Measurements from ENCODE around the gene CPXM2. TPM values are rescaled to one million over a fixed set of nuclear protein-coding genes. Genes with fewer than 3 reads are reported as not detected.

Gene CPXM2
- polyA plus RNA-seq, 4 donors: 4.6 to 6.7 (median 5.9) TPM

DNA sequence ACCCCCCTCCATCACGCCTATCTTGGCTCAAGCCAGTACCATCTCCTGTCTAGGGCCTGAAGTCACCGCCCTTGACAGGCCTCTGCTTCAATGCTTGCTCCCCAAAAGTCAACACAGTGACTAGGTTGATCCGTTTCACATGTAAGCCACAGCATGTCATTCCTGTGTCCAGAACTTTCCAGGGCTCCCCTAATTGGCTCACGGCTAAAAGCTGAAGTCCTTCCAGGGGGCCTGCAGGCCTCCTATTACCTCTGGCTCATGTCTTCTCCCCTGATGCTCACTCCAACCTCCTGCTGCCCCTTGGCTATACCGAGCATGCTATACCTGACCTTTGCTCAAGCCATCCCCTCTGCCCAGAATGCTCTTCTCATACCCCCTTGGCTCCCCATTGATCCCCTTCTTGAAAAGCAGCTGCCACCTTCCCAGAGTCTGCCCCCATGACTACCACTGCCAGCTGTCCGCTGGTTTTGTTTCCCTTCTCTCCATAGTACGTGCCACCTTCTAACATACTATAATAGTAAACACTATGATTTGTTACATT lies 39.1 kb downstream of the CPXM2 start:
- no peak for DNase-seq (ENCODE audit: low read depth in 4 of 4, low spot score in 3 of 4)

DNA sequence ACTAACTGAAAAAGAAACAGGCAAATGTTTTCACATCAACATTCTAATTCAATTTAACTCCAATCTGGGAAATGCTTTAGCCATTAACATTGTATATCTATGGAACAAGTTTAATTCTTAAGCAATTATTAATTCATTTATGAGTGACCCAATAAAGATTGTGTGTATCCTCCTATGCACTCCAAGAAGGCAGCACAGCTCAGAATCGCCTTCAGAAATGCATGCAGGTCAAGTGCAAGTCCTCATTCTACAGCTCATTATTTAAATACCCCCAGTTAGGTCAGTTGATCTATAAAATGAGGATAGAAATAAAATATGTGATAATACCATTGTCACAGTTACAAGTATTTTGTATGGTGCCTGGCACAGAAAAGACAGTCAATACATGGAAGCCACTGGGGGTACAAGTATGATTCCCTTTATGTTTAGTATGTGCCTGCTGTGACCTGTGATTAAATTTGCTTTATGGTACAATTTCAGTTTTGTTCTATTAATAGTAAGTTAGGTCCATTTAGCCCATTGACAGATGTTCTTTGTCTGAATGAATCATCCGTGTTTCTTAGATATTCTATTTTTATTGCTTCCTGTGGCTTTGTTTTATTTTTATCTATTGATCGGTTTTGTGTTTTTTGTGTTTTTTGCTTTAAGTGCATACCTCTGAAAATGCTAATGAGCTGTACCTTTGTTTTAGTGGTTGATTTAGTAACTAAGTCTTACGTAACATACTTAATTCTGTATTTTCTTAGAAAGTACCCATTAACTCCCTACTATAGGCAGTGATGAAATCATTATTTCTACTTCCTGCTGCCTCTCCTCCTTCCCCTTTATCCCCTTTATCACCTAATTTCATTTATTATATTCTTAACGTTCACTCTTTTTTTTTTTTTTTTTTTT lies 42.8 kb downstream of the CPXM2 start:
- no peak for DNase-seq (ENCODE audit: low read depth in 4 of 4, low spot score in 3 of 4)

DNA sequence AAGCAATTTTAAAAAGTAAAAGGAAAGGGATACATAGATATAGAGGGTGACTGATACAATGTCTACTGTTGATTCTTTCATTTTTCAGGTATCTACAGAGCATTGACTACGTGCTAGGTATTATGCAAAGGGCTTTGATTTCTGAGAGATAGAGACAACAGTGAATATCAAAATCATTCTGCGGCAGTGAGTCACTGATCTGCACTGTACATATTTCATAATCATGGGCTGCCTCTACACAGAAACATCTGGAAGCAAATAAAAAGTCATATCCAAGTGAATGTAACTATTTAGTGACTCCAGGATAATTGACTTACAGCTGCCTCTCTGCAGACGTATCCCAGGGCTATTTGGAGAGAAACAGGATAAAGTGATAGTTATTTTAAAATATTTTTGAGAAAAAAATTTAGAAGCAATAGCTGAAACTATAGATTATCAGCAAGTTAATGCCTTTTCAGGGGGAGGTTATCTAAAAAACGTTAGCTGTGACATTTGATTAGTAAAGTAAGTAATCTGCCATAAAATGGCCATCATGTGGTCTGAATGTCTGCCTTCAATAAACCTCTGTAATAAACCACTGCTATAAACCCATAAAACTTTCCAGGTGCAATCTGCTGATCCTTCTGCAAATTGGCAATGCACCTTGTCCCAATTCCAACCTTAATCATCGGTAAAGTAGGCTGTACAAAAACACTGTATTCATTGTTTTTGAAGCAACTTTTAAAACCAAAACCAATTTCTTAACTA lies 43.7 kb downstream of the CPXM2 start:
- no peak for DNase-seq (ENCODE audit: low read depth in 4 of 4, low spot score in 3 of 4)

DNA sequence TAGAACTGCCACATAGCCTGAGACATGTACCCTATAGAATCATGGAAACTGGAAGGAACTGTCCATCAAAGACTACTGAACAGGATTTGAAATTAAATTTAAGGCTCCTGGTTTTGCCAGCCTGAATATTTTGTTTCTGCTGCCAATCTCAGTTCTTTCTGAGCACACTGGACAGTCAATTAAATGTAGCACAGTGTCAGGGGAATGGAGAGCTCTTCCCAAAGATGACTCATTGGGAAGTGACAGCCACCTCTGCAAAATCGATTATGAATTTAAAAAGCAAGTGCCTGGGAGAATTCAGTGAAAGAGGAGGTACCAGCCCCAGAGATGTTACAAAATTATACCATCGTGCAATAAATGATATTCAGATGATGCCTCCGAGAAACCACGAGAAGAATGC lies 47.8 kb downstream of the CPXM2 start:
- no peak for DNase-seq (ENCODE audit: low read depth in 4 of 4, low spot score in 3 of 4)

DNA sequence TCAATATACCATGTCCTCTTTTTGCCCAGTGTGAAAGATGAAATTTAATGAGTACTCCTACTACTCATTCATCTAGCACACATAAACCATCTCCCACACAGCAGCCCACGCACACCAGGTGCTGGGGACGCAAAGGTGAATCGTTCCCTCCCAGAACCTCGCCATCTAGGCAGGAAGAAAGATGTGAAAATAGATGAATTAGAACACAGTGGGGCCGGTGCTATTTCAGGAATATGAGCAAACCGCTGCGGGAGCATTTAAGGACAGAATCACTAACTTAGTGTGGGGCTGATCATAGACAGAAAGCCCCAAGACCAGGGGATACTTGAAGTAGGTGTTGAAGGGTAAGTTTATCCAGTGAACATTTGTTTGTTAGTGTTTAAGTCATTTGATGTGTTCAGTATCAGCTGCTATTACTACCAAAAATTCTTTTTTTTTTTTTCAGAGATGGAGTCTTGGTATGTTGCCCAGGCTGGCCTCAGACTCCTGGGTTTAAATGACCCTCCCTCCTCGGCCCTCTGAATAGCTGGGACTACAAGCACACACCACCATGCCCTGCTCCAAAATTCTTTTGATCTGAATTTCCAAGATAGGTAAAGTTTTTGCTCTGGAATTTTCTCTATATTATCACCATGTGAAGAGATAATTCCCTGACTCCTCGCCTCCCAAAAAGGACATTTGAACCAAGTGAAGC lies 48.8 kb downstream of the CPXM2 start:
- DNase-seq (ENCODE audit: low read depth in 4 of 4, low spot score in 3 of 4): no peak

DNA sequence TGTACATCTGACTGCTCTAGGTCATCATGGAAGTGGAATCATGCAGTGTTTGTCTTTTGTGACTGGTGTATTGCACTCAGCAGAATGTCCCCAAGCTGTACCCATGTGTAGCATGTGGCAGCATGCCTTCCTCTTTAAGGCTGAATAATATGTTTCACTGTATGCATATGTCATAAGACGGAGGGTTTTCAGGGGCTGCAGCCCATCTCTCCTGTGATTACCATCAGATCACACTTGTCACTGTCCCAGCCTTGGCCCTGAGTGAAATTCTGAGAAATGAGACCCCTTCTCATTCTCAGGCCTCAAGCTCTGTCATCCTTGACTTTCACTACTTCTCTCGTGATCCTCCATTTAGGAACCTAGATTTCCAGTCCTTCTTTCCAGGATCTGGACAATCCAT lies 50.0 kb downstream of the CPXM2 start:
- no peak for DNase-seq (ENCODE audit: low read depth in 4 of 4, low spot score in 3 of 4)

DNA sequence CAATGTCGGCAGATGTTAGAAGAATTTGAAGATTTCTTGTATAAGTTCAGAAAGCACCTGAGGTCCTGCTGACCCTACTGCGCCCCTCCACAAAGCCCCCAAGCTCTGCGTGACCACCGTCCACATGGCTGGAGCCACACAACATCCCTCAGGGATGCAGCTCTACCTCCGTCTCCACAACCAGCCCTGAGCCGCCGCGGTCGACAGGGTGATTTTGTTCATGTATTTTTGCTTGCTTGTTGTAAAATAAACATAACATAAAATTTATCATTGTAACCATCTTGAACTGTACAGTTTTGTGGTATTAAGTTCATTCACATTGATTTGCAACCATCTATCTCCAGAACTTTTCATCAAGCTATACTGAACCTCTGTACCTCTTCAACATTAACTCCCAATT lies 50.5 kb downstream of the CPXM2 start:
- DNase-seq (ENCODE audit: low read depth in 4 of 4, low spot score in 3 of 4): no peak

DNA sequence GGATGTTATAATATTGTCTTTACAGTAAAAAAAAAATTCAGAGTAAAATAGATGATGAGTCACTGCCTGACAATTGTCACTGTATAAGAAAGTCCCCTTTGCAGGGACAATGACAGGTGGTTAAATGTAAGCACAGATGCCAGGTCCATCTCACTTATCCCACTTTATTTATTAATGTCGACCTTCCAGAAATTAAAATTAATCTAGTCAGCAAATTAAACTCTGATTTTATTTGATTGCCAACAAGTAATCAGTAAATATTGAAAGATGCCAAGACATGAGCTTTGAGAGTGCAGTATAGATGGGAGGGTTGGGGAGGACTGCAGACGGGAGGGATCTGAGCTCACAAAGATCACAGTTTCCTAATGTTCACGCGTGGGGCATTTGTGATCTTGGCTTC lies 50.9 kb downstream of the CPXM2 start:
- no peak for DNase-seq (ENCODE audit: low read depth in 4 of 4, low spot score in 3 of 4)

DNA sequence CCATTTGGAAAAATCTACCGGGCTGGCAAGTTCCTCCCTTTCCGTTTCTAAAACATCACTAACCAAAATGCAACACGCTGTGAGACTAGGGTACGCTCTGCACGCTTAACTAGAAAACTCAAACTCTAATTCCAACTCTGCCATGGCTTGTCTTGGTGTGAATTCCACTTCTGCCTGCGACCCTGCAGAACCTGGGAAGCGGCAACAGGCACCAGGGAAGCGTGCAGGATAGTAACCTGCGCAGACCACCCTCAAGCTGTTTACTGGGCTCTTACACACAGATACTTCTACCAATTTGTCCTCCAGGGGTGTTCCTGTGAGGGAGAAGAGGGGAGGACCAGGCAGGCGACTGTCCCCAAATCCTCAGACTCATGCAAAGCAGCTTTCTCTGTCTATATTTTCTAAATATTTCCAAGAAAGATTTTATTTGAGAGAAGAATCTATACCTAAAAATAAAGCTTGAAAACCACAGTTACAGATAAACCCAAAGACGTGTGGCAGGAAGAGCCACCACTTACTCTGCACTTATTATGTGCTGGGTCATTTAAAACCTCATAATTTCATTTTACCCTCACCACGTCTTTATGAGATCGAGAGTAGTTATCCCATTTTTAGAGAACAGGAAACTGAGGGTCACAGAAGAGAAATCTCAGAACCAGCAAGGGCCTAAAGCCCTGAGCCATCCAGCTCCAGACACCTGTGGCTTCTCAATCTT lies 52.9 kb downstream of the CPXM2 start:
- no peak for DNase-seq (ENCODE audit: low read depth in 4 of 4, low spot score in 3 of 4)

DNA sequence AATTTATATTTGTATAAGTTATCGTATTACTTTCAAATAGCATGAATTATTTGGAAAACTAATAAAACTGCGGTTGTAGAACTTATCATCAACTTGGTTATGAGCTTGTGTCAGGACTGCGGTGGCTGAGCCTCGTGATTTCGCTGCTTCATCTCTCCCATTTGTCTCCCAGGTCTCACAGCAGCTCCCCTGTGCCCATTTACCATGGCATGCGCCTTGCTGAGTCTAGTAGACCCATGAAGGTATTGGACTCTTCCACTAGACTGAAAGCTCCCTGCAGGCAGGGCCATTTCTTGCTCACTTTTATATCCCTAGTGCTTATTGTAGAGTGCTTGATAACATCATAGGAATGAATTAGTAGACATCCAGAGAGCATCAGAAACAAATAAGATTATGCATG lies 53.9 kb downstream of the CPXM2 start:
- no peak for DNase-seq (ENCODE audit: low read depth in 4 of 4, low spot score in 3 of 4)

DNA sequence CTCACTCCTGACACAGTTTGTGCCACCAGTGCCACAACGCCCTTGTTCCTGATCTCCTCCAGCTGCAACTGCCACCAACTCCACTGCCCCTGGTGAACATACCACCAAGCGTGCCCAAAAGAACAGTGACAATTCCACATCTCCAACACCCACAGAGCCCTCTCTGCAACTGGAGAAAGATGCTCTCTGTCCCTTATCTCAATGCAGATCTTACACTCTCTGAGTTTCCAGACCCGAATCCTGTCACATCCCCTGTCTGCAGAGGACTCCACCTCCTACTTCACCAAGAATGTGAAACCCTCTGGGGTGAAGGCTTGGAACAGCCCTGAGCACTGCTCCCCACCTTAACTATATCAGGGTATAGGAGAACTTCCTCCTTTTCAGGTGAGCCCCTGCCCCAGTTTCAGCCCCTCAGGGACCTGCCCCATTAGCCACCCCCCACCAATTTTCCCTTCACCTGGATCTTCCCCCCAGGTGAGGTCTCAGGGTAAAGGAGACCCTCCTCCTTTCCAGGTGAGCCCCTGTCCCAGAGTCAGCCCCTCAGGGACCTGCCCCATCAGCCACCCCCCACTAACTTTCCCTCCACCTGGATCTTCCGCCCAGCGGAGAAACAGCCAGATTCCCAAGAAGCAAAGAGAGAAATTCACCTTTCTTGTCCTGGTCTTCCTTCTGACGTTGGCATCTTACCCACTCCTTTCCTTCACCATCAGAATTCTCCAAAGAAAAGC lies 55.0 kb downstream of the CPXM2 start:
- no peak for DNase-seq (ENCODE audit: low read depth in 4 of 4, low spot score in 3 of 4)

DNA sequence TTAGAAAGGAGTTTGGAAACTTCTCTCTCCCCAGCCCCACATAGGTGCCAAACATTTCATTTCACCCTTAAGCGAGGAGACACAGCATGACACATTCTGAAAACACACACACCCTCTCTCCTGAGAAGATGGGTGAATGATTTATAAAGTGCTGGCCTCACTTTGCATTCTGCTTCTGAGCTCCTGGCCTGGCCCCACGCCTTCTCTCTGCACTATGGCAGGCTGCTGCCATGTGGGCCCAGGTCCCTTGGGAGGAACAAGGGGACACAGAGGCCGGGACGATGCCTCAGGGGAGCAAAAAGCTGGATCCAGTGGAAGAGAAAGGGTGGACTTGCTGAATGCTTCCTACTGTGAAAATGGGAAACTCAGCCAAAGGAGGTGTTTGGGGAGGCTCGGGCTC lies 56.0 kb downstream of the CPXM2 start:
- DNase-seq (ENCODE audit: low read depth in 4 of 4, low spot score in 3 of 4): no peak

DNA sequence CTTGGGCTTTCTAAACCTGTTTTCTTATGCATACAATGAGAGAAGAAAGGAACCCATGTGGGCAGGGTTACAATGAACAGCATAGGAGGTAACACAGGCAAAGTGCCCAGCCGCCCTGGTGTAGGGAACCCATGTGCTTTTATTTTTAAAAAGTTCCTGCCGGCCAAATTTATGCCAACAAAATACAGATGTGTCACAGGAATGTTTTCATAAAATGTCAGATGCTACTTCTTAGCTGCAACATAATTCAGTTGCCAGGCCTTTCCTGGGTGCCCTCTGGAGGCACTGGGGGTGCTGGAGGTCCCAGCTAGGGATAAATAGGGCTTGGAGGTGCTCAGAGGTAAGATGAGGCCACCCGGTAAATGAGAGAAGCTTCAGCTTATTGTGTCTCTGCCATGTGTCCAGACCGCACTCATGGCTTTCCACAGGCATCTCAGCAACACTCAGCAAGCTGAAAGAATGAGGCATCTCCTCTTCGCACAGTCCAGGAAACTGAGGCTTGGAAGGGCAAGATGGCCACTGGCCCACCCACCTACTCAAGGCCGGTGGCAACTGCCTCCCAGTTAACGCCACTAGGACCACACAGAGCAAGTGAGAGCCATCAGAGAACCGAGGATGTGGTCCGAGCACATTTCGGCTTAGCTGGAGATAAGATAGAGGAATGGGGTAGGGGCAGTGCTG lies 58.3 kb downstream of the CPXM2 start:
- no peak for DNase-seq (ENCODE audit: low read depth in 4 of 4, low spot score in 3 of 4)

DNA sequence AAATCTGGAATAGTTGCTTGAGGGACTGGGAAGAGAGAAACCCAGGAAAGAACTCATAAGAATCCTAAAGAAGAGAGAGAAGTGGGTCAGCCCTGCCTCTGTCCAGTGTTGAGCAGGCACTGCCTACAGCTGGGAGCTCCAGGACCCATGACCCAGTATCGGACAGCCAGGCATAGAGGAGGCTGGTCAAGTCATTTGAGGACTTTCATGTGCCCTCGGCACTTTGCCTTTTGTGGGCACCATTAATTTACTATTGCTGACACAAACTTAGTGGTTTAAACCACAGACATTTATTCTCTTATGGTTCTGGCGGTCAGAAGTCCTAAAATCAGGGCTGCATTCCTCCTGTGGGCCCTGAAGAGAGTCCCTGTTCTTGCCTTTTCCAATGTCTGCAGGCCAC lies 60.3 kb downstream of the CPXM2 start:
- DNase-seq (ENCODE audit: low read depth in 4 of 4, low spot score in 3 of 4): no peak

DNA sequence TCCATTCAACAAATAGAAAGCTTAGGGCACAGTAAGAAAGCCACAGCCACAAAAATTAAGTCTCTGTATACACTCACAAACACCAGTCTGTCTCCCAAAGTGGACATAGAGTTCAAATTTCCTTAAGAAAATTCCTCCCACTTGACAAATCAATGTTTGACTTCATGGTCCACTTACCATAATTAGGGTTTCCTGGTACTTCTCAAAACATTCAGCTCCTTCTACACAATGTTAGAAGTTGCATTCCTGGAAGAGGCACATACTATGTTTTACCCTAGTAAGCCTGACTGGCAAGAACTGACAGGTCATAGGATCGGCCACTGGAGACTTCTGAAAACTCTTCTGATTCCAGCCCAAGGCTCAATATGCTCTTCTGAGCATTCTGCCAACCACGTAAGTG lies 70.5 kb downstream of the CPXM2 start:
- no peak for DNase-seq (ENCODE audit: low read depth in 4 of 4, low spot score in 3 of 4)

DNA sequence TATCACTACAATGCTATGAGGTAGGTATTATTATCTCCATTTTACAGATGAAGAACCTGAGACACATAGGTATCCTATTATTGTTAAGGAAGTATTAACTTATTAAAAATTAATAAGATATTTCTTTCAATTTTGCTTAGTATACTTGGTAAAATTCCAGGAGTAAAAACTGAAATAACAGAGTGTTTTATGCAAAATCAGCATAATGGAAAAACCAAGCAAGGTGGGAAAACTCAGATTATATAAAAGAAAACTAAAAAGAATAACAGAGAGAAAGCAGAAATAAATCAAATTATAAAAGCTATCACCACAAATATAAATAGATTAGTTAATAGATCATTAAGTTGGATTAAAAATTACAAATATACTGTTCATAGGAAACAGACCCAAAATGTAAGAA lies 82.0 kb downstream of the CPXM2 start:
- DNase-seq (ENCODE audit: low read depth in 4 of 4, low spot score in 3 of 4): no peak

DNA sequence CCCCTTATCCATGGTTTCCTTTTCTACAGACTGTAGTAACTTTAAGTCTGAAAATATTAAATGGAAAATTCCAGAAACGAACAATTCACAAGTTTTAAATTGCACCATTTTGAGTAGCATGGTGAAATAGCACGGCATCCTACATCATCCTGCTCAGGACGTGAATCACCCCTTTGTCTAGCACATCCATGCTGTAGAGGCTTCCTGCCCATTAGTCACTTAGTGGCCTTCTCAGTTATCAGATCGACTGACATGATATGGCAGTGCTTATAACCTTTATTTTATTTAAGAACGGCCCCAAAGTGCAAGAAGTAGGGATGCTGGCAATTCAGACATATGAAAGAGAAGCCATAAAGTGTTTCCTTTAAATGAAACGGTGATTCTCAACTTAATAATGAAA lies 82.7 kb downstream of the CPXM2 start:
- DNase-seq (ENCODE audit: low read depth in 4 of 4, low spot score in 3 of 4): no peak

DNA sequence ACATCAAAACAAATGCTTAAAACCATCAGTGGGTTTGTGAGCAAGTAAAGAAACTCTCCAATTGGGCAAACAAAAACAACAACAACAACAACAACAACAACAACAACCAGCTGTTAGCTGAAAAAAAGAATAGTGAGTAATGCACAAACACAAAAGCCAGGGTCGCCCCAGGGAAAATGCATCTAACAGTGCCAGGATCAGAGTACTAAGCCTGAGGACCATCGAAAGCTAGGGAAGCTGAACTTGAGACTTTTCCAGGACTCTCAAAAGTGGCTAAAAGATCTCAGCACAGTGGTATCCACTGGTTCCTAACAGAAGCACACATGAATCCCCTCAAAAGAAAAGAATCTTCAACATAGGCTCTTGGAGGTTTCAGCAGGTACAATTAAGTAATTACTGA lies 83.3 kb downstream of the CPXM2 start:
- DNase-seq (ENCODE audit: low read depth in 4 of 4, low spot score in 3 of 4): no peak

DNA sequence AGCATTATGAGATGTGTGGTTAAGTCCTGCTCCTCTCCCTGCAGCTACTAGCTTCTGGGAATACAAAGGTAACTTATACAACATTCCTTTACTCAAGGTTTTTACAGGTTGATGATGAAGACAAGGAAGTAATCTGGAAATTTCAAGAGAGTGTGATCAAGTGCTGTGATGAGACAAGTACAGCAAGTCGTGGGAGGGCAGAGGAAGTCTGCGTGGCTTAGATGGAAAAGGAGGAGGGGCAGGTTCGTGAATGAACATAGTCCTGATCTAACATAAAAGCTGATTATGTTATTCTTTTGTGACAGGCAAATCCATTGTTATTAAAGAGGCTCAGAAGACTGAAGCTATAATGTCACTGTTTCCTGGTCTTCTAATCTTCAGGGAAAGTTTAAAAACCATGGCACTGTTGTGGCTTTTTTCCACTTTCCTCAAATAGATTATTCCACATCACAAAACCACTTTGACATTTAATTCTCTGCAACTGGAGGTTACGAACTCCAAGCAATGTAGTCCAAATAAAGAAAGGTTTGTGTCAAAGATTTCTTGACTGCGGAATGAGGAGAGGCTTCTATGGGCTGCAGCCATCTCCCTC lies 84.1 kb downstream of the CPXM2 start:
- DNase-seq (ENCODE audit: low read depth in 4 of 4, low spot score in 3 of 4): no peak

Measured in right renal pelvis (tissue), 4 donors.